Urinary bladder (tissue), 4 donors: Measurements from ENCODE around the gene DMRTC1. TPM values are rescaled to one million over a fixed set of nuclear protein-coding genes. Genes with fewer than 3 reads are reported as not detected.
"Not testable (repeated sequence)": the region's sequence is repeated elsewhere in the genome, so short reads cannot be mapped to it uniquely, and the experiment has no call there.

Source experiments
- DNase-seq: peaks from one replicate; pipeline ENCODE4 v3.0.0-alpha.2; 2015; ENCODE audit errors: extremely low spot score
- H3K27ac ChIP-seq: one replicate; pipeline ENCODE4 v1.5.1; 2013; ENCODE audit warnings: low read depth, mild to moderate bottlenecking, moderate library complexity
- H3K36me3 ChIP-seq: one replicate; pipeline ENCODE4 v1.6.1; 2013; ENCODE audit warnings: mild to moderate bottlenecking, moderate library complexity; ENCODE audit not compliant: insufficient read depth
- H3K4me1 ChIP-seq: one replicate; pipeline ENCODE4 v1.6.1; 2013; ENCODE audit warnings: mild to moderate bottlenecking, moderate library complexity; ENCODE audit not compliant: insufficient read depth
- H3K4me3 ChIP-seq: one replicate; pipeline ENCODE4 v1.5.1; 2013; ENCODE audit warnings: low read depth, low read length
- WGBS: extraction: QIAGEN DNeasy Blood & Tissue Kit; methylation state at CpG from one replicate; pipeline ENCODE4 v1.1.7; 2013; 5-methylcytosine and 5-hydroxymethylcytosine counted together
- polyA plus RNA-seq: library from polyadenylated mRNA; stranded (reverse); fragments of 200-250 nt; gene quantifications from one replicate; pipeline ENCODE4 v1.2.3, GENCODE V29; 2013
- total RNA-seq: library from RNA; depleted of rRNA; stranded (reverse); fragments of >200 nt; gene quantifications from one replicate; pipeline ENCODE4 v1.2.3, GENCODE V29; 2014
- donor health status: healthy with polysubstance abuse.
- donor health status: healthy.

DMRTC1 gene, protein sequence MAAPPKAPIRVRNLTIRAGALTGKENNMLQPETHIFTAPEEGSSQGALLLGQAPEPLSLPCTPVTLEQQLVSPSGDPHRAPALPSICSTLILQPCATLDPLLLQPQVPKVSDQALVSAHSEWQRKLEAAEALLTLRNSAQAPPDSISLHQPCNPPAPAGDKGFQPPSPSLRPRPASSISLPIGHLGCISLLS
- total RNA-seq (not detected), polyA plus RNA-seq (not detected)

DNA sequence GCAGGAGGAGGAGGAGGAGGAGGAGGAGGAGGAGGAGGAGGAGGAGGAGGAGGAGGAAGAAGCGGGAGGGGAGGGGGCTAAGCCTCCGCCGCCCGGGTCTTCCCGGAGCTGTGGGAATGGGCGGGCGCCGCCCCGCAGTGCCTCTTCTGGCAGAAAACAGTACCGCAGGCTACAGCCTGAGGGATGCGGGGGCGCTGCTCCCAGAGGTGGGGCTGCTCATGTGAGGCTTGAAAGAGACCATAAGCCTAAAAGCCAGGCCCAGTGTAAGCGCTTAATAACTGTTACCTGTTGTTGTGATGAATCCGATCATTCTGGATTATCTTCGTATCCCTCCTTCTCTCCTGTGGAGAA, at the start of gene DMRTC1:
Gene DMRTC1 (minus strand): TSS at position 19 of the 351 bp plus-strand sequence. CDS start 68,143 bp downstream, outside the sequence.
- DNase-seq, H3K27ac ChIP-seq, H3K4me3 ChIP-seq, H3K4me1 ChIP-seq, H3K36me3 ChIP-seq: not testable (repeated sequence)
- WGBS: no CpG with 5 or more reads among the region's 15 CpGs

DNA sequence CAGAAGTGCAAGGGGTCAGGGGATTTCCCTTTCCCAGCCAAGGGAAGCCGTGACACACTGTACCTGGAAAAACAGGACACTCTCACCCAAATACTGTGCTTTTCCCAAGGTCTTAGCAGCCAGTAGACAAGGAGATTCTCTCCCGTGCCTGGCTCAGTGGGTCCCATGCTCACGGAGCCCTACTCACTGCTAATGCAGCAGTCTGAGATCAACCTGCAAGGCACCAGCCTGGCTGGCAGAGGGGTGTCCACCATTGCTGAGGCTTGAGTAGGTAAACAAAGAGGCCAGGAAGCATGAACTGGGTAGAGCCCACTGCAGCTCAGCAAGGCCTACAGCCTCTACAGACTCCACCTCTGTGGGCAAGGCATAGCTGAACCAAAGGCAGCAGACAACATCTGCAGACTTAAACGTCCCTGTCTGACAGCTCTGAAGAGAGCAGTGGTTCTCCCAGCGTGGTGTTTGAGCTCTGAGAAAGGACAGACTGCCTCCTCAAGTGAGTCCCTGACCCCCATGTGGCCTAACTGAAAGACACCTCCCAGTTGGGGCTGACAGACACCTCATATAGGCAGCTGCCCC, 37.3 kb upstream of the DMRTC1 start:
- not testable (repeated sequence) for DNase-seq, H3K4me3 ChIP-seq, H3K36me3 ChIP-seq, H3K27ac ChIP-seq, H3K4me1 ChIP-seq
- 65% methylated on average over 5 of the region's 5 CpGs for WGBS

- H3K4me1 ChIP-seq, H3K27ac ChIP-seq, DNase-seq, H3K4me3 ChIP-seq, H3K36me3 ChIP-seq: not testable (repeated sequence)
- WGBS: no CpG with 5 or more reads among the region's 7 CpGs
Observed at GRCh38 chrX:72974885-72975284, 31.2 kb upstream of the DMRTC1 start.

DNA sequence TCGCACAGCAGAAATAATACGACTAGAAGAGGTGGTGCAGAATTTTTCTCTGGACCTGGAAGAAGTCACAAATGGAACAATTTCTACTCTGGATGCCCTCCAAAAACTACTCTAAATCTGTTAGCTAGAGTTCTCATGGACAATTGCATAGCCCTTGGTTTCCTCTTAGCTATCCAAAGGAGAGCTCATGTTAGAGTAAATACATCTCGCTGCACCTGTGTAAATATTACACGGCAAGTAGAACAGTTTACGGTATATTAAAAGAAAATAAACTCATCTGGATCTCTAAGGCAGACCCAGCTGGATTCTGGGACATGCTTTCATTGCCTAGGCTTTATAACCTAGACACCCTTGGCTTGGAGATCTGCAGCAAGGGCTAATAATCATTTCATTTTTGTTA, 28.2 kb upstream of the DMRTC1 start:
- not testable (repeated sequence) for DNase-seq, H3K4me1 ChIP-seq, H3K4me3 ChIP-seq, H3K27ac ChIP-seq, H3K36me3 ChIP-seq
- no CpG with 5 or more reads among the region's 5 CpGs for WGBS

DNA sequence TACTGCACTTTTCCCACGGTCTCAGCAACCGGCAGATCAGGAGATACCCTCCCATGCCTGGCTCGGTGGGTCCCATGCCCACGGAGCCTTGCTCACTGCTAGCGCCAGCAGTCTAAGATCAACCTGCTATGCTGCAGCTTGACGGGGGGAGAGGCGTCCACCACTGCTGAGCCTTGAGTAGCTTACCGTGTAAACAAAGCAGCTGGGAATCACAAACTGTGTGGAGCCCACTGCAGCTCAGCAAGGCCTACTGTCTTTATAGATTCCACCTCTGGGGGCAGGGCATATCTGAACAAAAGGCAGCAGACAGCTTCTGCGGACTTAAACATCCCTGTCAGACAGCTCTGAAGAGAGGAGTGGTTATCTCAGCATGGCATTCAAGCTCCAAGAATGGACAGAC, 16.3 kb upstream of the DMRTC1 start:
- WGBS: no CpG with 5 or more reads among the region's 9 CpGs
- not testable (repeated sequence) for H3K4me1 ChIP-seq, H3K27ac ChIP-seq

GRCh38 chrX:72943035-72943818, 410 bp downstream of the DMRTC1 start:
- not testable (repeated sequence) for H3K4me3 ChIP-seq, H3K27ac ChIP-seq, DNase-seq, H3K4me1 ChIP-seq, H3K36me3 ChIP-seq
- WGBS: no CpG with 5 or more reads among the region's 44 CpGs

More for the DNA sequence above, 16.3 kb upstream of the DMRTC1 start:
- not testable (repeated sequence) for DNase-seq, H3K4me3 ChIP-seq, H3K36me3 ChIP-seq

- no CpG with 5 or more reads among the region's 6 CpGs for WGBS
- not testable (repeated sequence) for DNase-seq, H3K4me1 ChIP-seq, H3K36me3 ChIP-seq, H3K4me3 ChIP-seq, H3K27ac ChIP-seq
Observed at GRCh38 chrX:72942272-72942671, 1.4 kb downstream of the DMRTC1 start.

GRCh38 chrX:72937906-72938305, 5.7 kb downstream of the DMRTC1 start, which contains the start of gene FAM236A:
Gene FAM236A (plus strand): TSS chrX:72938206. CDS start chrX:72938263, 57 bp downstream.
- WGBS: no CpG with 5 or more reads among the region's 15 CpGs
- H3K4me1 ChIP-seq, H3K27ac ChIP-seq, H3K4me3 ChIP-seq, DNase-seq, H3K36me3 ChIP-seq: not testable (repeated sequence)

GRCh38 chrX:72936882-72937455, 6.7 kb downstream of the DMRTC1 start:
- no CpG with 5 or more reads among the region's 8 CpGs for WGBS
- not testable (repeated sequence) for DNase-seq, H3K4me3 ChIP-seq, H3K27ac ChIP-seq, H3K36me3 ChIP-seq, H3K4me1 ChIP-seq

- not testable (repeated sequence) for H3K4me1 ChIP-seq, DNase-seq
Observed at GRCh38 chrX:72936455-72936854, 7.2 kb downstream of the DMRTC1 start.

DNA sequence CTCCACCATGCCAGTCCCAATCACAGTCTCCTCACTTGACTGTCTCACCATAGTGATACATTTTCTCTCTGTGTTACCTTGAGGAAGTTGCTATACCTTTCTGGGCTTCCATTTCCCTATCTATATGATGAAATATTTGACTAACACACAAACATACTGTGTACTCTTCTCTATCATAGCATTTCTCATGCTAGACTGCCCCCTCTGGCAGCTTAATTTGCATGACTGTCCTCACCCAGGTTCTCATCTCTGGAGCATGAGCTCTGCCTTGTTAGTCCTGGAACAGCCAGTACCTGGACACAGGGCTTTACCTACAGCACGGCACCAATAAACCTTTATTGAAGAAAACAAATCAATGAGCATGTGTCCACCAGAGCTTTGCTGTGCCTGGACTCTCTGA, 11.4 kb downstream of the DMRTC1 start:
- no CpG with 5 or more reads among the region's 1 CpG for WGBS

More at GRCh38 chrX:72936455-72936854, 7.2 kb downstream of the DMRTC1 start:
- H3K27ac ChIP-seq, H3K4me3 ChIP-seq, H3K36me3 ChIP-seq: not testable (repeated sequence)
- no CpG with 5 or more reads among the region's 7 CpGs for WGBS

GRCh38 chrX:72916096-72916495, 27.5 kb downstream of the DMRTC1 start:
- H3K4me3 ChIP-seq, H3K27ac ChIP-seq, H3K4me1 ChIP-seq, DNase-seq, H3K36me3 ChIP-seq: not testable (repeated sequence)
- 89% methylated on average over 3 of the region's 5 CpGs for WGBS

More for the DNA sequence above, 11.4 kb downstream of the DMRTC1 start:
- not testable (repeated sequence) for H3K36me3 ChIP-seq, H3K27ac ChIP-seq, H3K4me1 ChIP-seq, H3K4me3 ChIP-seq, DNase-seq

DNA sequence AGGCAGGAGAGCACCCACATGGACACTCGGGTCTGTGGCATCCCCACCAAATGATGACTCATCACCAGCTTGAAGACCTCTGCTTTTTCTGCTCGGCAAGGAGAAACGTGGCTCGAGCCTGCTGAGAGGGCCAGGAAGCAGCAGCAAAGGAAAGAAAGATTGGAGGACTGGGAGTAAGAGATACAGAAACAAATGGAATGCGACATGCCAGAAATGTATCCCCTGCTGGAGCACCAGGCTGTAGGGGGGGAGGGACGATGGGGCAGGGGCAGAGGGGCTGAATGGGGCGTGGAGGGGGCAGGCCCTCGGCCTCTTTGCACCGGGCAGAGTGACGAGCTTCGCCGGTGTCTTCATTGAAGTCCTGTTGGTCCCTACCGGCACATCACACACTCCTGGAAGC, 31.3 kb downstream of the DMRTC1 start, which contains the start of gene FAM236C:
Gene FAM236C (plus strand): TSS at position 301 of the 400 bp plus-strand sequence. CDS start 100 bp downstream, outside the sequence.
- H3K4me1 ChIP-seq, H3K4me3 ChIP-seq, H3K27ac ChIP-seq, DNase-seq, H3K36me3 ChIP-seq: not testable (repeated sequence)
- no CpG with 5 or more reads among the region's 13 CpGs for WGBS
